Pancreas (tissue), 10 donors: ENCODE data around the gene ALMS1. TPM values are rescaled to one million over a fixed set of nuclear protein-coding genes. Genes with fewer than 3 reads are reported as not detected.
A peak's percentile ranks its signal among the peaks of the same experiment; 100 is the strongest.
"Not testable (repeated sequence)": the region's sequence is repeated elsewhere in the genome, so short reads cannot be mapped to it uniquely, and the experiment has no call there.

Source experiments
- ATAC-seq, 4 donors: fragments of 200-7000 bp; cut with Tn5 transposase; one replicate each; pipeline versions ENCODE4 v1.8.0 to v1.9.1; 2020; ENCODE audit warnings: mild to moderate bottlenecking in 4 of 4, moderate library complexity in 4 of 4
- DNase-seq, 6 donors: peaks; one replicate each; pipeline ENCODE4 v3.0.0-alpha.2; 2020
- FAIRE-seq: peaks from 2 replicates; lab custom pipeline; 2012; peaks lifted over from hg19 to GRCh38; lab: Jason Lieb, UNC
- H3K27ac ChIP-seq, 4 donors: fragments of 200-600 bp; sonication (generic); 1 replicate in 3 of 4; 2 replicates in 1 of 4; pipeline versions ENCODE4 v1.5.0 to v1.8.0; 2020
- H3K27me3 ChIP-seq, 4 donors: fragments of 200-600 bp; one replicate each; pipeline ENCODE4 v1.8.0; 2021
- H3K36me3 ChIP-seq, 3 donors: fragments of 200-600 bp; sonication (generic) in 1 of 3; one replicate each; pipeline versions ENCODE4 v1.5.0 to v1.8.0; 2020 to 2021
- H3K4me1 ChIP-seq, 3 donors: fragments of 200-600 bp; one replicate each; pipeline ENCODE4 v1.8.0; 2021
- H3K4me3 ChIP-seq, 4 donors: fragments of 200-600 bp; sonication (generic) in 2 of 4; one replicate each; pipeline versions ENCODE4 v1.5.0 to v1.8.0; 2020 to 2021
- H3K9me3 ChIP-seq, 4 donors: fragments of 200-600 bp; one replicate each; pipeline ENCODE4 v1.8.0; 2021
- CTCF ChIP-seq, 4 donors: fragments of 200-600 bp; sonication (generic) in 3 of 4; IDR thresholded peaks; one replicate each; pipeline versions ENCODE4 v1.5.0 to v1.8.0; 2021; ENCODE audit warnings: antibody characterized with exemption in 4 of 4
- WGBS, 2 donors: extraction: QIAGEN DNeasy Blood & Tissue Kit; methylation state at CpG; one replicate each; pipeline ENCODE4 v1.1.7; 2013; 5-methylcytosine and 5-hydroxymethylcytosine counted together
- intact Hi-C, 3 donors: fragments of 100-400 bp; cut with DNase I; formaldehyde crosslinking; loops; one replicate each; pipeline versions ENCODE4 v1.11.1 to v1.14.2; 2022
- polyA plus RNA-seq, 2 donors: library from polyadenylated mRNA; stranded (reverse); fragments of 200-250 nt; gene quantifications; one replicate each; pipeline ENCODE4 v1.2.3, GENCODE V29; 2013
- total RNA-seq, 6 donors: library from RNA; stranded (reverse); fragmentation: NEBNext Ultra II Directional in 4 of 6; extraction: Animal tissue kit (Norgen Biotek cat#: 25700) in 4 of 6; gene quantifications; one replicate each; pipeline versions ENCODE4 v1.2.1 to v1.2.4, GENCODE V29; 2021 to 2023
- donor health status: healthy with polysubstance abuse.
- donor health status: DM: no; HTN: no; CAD: no; lungs with moderate emphysema.
- donor health status: DM: no; HTN: no; CAD: no.
- donor health status: control.
- donor health status: control.
- donor health status: Bipolar disorder and iron deficiency.
- donor health status: DM: yes; HTN: yes; CAD: no.
- donor health status: DM: no; HTN: no; CAD: no.
- donor health status: DM: no; HTN: no; CAD: no.
- donor health status: DM: yes; HTN: yes; CAD: no.

Gene ALMS1
- total and polyA plus RNA-seq, 8 donors = 7.8 to 19.8 (median 13.3) TPM

- H3K4me1 ChIP-seq, DNase-seq, H3K9me3 ChIP-seq, intact Hi-C loops, H3K36me3 ChIP-seq, H3K27ac ChIP-seq, FAIRE-seq, H3K27me3 ChIP-seq, H3K4me3 ChIP-seq: not testable (repeated sequence)
- ATAC-seq = peak; percentile 60 to 85 (median 82)
- peak; percentile 32 to 52 (median 42) for TF ChIP-seq CTCF (IDR thresholded peaks at IDR 0.05)
- 22 to 31% methylated on average over 2 of the region's 2 CpGs for WGBS, 2 donors
These were observed 245.1 kb downstream of the ALMS1 start for GRCh38 chr2:73630662-73631266.

- H3K4me1 ChIP-seq, ATAC-seq, H3K9me3 ChIP-seq, H3K4me3 ChIP-seq, H3K36me3 ChIP-seq, DNase-seq, FAIRE-seq, H3K27me3 ChIP-seq, intact Hi-C loops, H3K27ac ChIP-seq: not testable (repeated sequence)
These were observed 251.3 kb downstream of the ALMS1 start for GRCh38 chr2:73636977-73637376.

- Histone ChIP-seq H3K9me3 (no peaks in the 10 kb centered on the region), H3K36me3 (no peaks in the 10 kb centered on the region), H3K4me3 (no peak overlapping the region), H3K4me1 (peaks cover 3 to 6% (median 6%) of the 10 kb centered on the region in 3 donors), H3K27ac (no peak overlapping the region), H3K27me3 (no peaks in the 10 kb centered on the region)
- no peak for DNase-seq
- no peak for FAIRE-seq
- intact Hi-C loops = no loop called here
- 94 to 100% methylated on average over 1 of the region's 1 CpG for WGBS, 2 donors
- no peak for TF ChIP-seq CTCF (IDR thresholded peaks at IDR 0.05)
- ATAC-seq = no peak
These were observed 252.8 kb downstream of the ALMS1 start for GRCh38 chr2:73638429-73638828.

GRCh38 chr2:73640511-73640911, 254.9 kb downstream of the ALMS1 start:
- intact Hi-C loops = no loop called here
- WGBS, 2 donors = 12% methylated on average over 1 of the region's 1 CpG

More at GRCh38 chr2:73640511-73640911, 254.9 kb downstream of the ALMS1 start:
- TF ChIP-seq CTCF (IDR thresholded peaks at IDR 0.05) = no peak
- peak in 2 of 6 donors; percentile 22 to 24 for DNase-seq
- no peak overlapping the region for H3K27ac ChIP-seq
- no peaks in the 10 kb centered on the region for H3K36me3 ChIP-seq
- ATAC-seq = peak; percentile 80 to 95 (median 90)
- no peak for FAIRE-seq
- no peak overlapping the region for H3K4me3 ChIP-seq
- H3K9me3 ChIP-seq = no peaks in the 10 kb centered on the region
- peaks cover 3 to 6% (median 6%) of the 10 kb centered on the region in 3 donors for H3K4me1 ChIP-seq
- H3K27me3 ChIP-seq = no peaks in the 10 kb centered on the region
